DOHH2 (cell line): Measurements from ENCODE around the gene PLA2G4B.

Experiments
- CTCF ChIP-seq: fragments of 200-600 bp; sonication (generic); IDR thresholded peaks from one replicate; pipeline ENCODE4 v1.5.1; 2014; ENCODE audit warnings: antibody characterized with exemption, mild to moderate bottlenecking, low read depth, low read length; ENCODE audit not compliant: poor library complexity, severe bottlenecking
- EZH2phosphoT487 ChIP-seq: fragments of 200-600 bp; sonication (generic); IDR thresholded peaks from 2 replicates; pipeline ENCODE4 v1.6.1; 2017; ENCODE audit warnings: borderline replicate concordance, mild to moderate bottlenecking, antibody characterized with exemption, low read length, moderate library complexity, mixed read lengths

DNA sequence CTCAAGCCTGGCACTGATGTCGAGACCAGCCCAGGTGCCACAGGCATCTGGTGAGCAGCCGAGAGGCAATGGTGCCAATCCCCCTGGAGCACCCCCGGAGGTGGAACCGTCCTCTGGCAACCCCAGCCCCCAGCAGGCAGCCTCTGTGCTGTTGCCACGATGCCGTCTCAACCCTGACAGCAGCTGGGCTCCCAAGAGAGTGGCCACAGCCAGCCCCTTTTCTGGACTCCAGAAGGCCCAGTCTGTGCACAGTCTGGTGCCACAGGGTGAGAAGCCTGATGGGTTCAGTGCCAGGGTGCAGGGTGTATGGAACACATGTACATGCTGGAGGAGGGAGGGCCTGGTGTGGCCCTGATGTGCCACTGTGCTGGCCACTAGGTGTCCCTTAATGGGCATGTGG is 15.7 kb upstream of the PLA2G4B start:
- no peak for TF ChIP-seq CTCF
- no peak for TF ChIP-seq EZH2phosphoT487
